IMR-90 (cell line): ENCODE measurements around the gene KDM2A. TPM values are rescaled to one million over a fixed set of nuclear protein-coding genes. Genes with fewer than 3 reads are reported as not detected.
"Not testable (repeated sequence)": the region's sequence is repeated elsewhere in the genome, so short reads cannot be mapped to it uniquely, and the experiment has no call there.

ENCODE experiments used
- ATAC-seq: fragments of 200-7000 bp; cut with Tn5 transposase; 2 replicates; pipeline ENCODE4 v1.9.1; 2020; ENCODE audit warnings: low read depth, mild to moderate bottlenecking, moderate library complexity
- BruUV-seq: library from RNA; stranded (reverse); fragments of 400-500 nt; replicated peaks from 2 replicates; lab custom pipeline; 2021; lab: Mats Ljungman, UMichigan
- CTCF ChIA-PET: fragments of 300-600 bp; formaldehyde crosslinking; extraction: SDS; loops from one replicate; lab custom pipeline; 2021; ENCODE audit warnings: antibody characterized with exemption; lab: Yijun Ruan, JAX
- POLR2A ChIA-PET: fragments of 300-600 bp; sonication (Branson Sonifier 250); formaldehyde crosslinking; loops from one replicate; lab custom pipeline; 2022; ENCODE audit warnings: antibody characterized with exemption; ENCODE audit not compliant: unreplicated experiment; lab: Charles Lee
- DNase-seq: peaks from one replicate; pipeline ENCODE4 v3.0.0; 2013
- H2AFZ ChIP-seq: replicated peaks from 2 replicates; pipeline ENCODE3; 2013; ENCODE audit warnings: low read length, mild to moderate bottlenecking; ENCODE audit not compliant: poor library complexity
- H2AK5ac ChIP-seq: 2 replicates; pipeline ENCODE4 v1.6.1; 2013; ENCODE audit warnings: low read depth, low read length, inconsistent platforms
- H2AK9ac ChIP-seq: replicated peaks from 2 replicates; pipeline ENCODE3; 2013; ENCODE audit warnings: mild to moderate bottlenecking, low read depth, low read length, moderate library complexity; ENCODE audit not compliant: poor library complexity
- H2BK120ac ChIP-seq: 2 replicates; pipeline ENCODE4 v1.6.1; 2013; ENCODE audit warnings: low read depth, low read length, inconsistent platforms
- H2BK15ac ChIP-seq: 3 replicates; pipeline ENCODE4 v1.6.1; 2013; ENCODE audit warnings: low read depth, low read length, inconsistent platforms
- H2BK20ac ChIP-seq: 2 replicates; pipeline ENCODE4 v1.6.1; 2013; ENCODE audit warnings: low read depth, mild to moderate bottlenecking, inconsistent platforms, low read length, moderate library complexity
- H2BK5ac ChIP-seq: 2 replicates; pipeline ENCODE4 v1.6.1; 2013; ENCODE audit warnings: mild to moderate bottlenecking, low read depth, low read length, inconsistent platforms; ENCODE audit not compliant: poor library complexity, severe bottlenecking
- H3K14ac ChIP-seq: replicated peaks from 2 replicates; pipeline ENCODE4 v1.6.1; 2013; ENCODE audit warnings: low read depth, low read length, inconsistent platforms
- H3K18ac ChIP-seq: 2 replicates; pipeline ENCODE4 v1.6.1; 2013; ENCODE audit warnings: low read depth, low read length, control low read depth
- H3K23ac ChIP-seq: 2 replicates; pipeline ENCODE4 v1.6.1; 2013; ENCODE audit warnings: low read depth, low read length, inconsistent platforms
- H3K27ac ChIP-seq: 2 replicates; pipeline ENCODE4 v1.5.1; 2013; ENCODE audit warnings: mild to moderate bottlenecking, control low read depth, low read length; ENCODE audit not compliant: insufficient read depth
- H3K27me3 ChIP-seq: 2 replicates; pipeline ENCODE4 v1.6.1; 2013; ENCODE audit warnings: low read length; ENCODE audit not compliant: control insufficient read depth, insufficient read depth
- H3K36me3 ChIP-seq: 2 replicates; pipeline ENCODE4 v1.6.1; 2013; ENCODE audit warnings: low read length, mixed read lengths; ENCODE audit not compliant: control insufficient read depth, insufficient read depth
- H3K4ac ChIP-seq: 2 replicates; pipeline ENCODE4 v1.6.1; 2013; ENCODE audit warnings: low read depth, low read length, inconsistent platforms
- H3K4me1 ChIP-seq: 2 replicates; pipeline ENCODE4 v1.6.1; 2013; ENCODE audit warnings: low read length, mixed read lengths; ENCODE audit not compliant: control insufficient read depth, insufficient read depth
- H3K4me2 ChIP-seq: 2 replicates; pipeline ENCODE4 v1.6.1; 2013; ENCODE audit warnings: low read depth, mild to moderate bottlenecking, control low read depth, low read length, moderate library complexity
- H3K4me3 ChIP-seq: 2 replicates; pipeline ENCODE4 v1.5.1; 2013; ENCODE audit warnings: low read depth, mild to moderate bottlenecking, control low read depth, low read length, moderate library complexity; ENCODE audit not compliant: insufficient read depth
- H3K56ac ChIP-seq: 2 replicates; pipeline ENCODE4 v1.6.1; 2013; ENCODE audit warnings: low read length, inconsistent platforms; ENCODE audit not compliant: insufficient read depth; ENCODE audit errors: extremely low read depth
- H3K79me1 ChIP-seq, 2 experiments: 2 replicates each; pipeline ENCODE4 v1.6.1; 2013; ENCODE audit warnings: low read length in 2 of 2, inconsistent platforms in 1 of 2, low read depth in 1 of 2
- H3K9ac ChIP-seq: 2 replicates; pipeline ENCODE4 v1.6.1; 2013; ENCODE audit warnings: low read depth, low read length, control low read depth
- H3K9me1 ChIP-seq: 2 replicates; pipeline ENCODE4 v1.6.1; 2013; ENCODE audit warnings: low read length, inconsistent platforms; ENCODE audit not compliant: insufficient read depth
- H3K9me3 ChIP-seq: 2 replicates; pipeline ENCODE4 v1.6.1; 2013; ENCODE audit warnings: low read length; ENCODE audit not compliant: control insufficient read depth, insufficient read depth
- H4K20me1 ChIP-seq: 2 replicates; pipeline ENCODE4 v1.6.1; 2013; ENCODE audit warnings: low read length, inconsistent platforms; ENCODE audit not compliant: insufficient read depth
- H4K5ac ChIP-seq: 2 replicates; pipeline ENCODE4 v1.6.1; 2013; ENCODE audit warnings: mild to moderate bottlenecking, low read depth, low read length, control low read depth
- H4K8ac ChIP-seq, 2 experiments: 2 replicates each; pipeline ENCODE4 v1.6.1; 2013; ENCODE audit warnings: low read depth in 2 of 2, low read length in 2 of 2, control low read depth in 1 of 2, inconsistent platforms in 1 of 2
- H4K91ac ChIP-seq: 2 replicates; pipeline ENCODE4 v1.6.1; 2013; ENCODE audit warnings: low read depth, low read length, inconsistent platforms; ENCODE audit not compliant: insufficient read depth
- BHLHE40 ChIP-seq: fragments of 150-350 bp; IDR thresholded peaks from 2 replicates; pipeline ENCODE4 v1.6.1; 2016; ENCODE audit warnings: mild to moderate bottlenecking, low read depth, low read length
- NFE2L2 ChIP-seq: fragments of 150-350 bp; IDR thresholded peaks from 2 replicates; pipeline ENCODE4 v1.6.1; 2016; ENCODE audit warnings: low read depth, mild to moderate bottlenecking, low read length
- POLR2A ChIP-seq: IDR thresholded peaks from 2 replicates; pipeline ENCODE4 v1.6.1; 2012; ENCODE audit warnings: mild to moderate bottlenecking, low read depth, low read length
- RFX5 ChIP-seq: IDR thresholded peaks from 2 replicates; pipeline ENCODE4 v1.8.0; 2012; ENCODE audit warnings: low read depth, mild to moderate bottlenecking, low read length, moderate library complexity
- WGBS, 2 experiments: methylation state at CpG; one replicate each; pipeline versions ENCODE4 v1.1.5 to v1.1.7; 2013; ENCODE audit warnings: missing lambda C conversion rate in 2 of 2; ENCODE audit not compliant: insufficient read length in 1 of 2; ENCODE audit errors: extremely low coverage in 2 of 2; 5-methylcytosine and 5-hydroxymethylcytosine counted together
- dilution Hi-C: fragments of 300-500 bp; cut with HindIII; formaldehyde crosslinking; loops from one replicate; pipeline ENCODE4 v1.14.3; 2018; ENCODE audit warnings: low sequenced_read_pairs; ENCODE audit not compliant: unreplicated experiment
- in situ Hi-C: fragments of 300-500 bp; cut with MboI; formaldehyde crosslinking; loops from 3 replicates; pipeline ENCODE4 v1.14.3; 2019; ENCODE audit warnings: low sequenced_read_pairs, inconsistent platforms, mixed read lengths
- intact Hi-C: fragments of 100-400 bp; cut with micrococcal nuclease; formaldehyde crosslinking; loops from 2 replicates; pipeline ENCODE4 v1.10.0; 2022
- polyA plus RNA-seq, 3 experiments: library from polyadenylated mRNA; depleted of rRNA; stranded (reverse); fragments of >200 nt; gene quantifications; 2 replicates each; pipeline ENCODE4 v1.2.3, GENCODE V29; 2012; ENCODE audit warnings: low replicate concordance in 1 of 3
- total RNA-seq: library from RNA; depleted of rRNA; stranded (reverse); fragments of >200 nt; gene quantifications from 2 replicates; pipeline ENCODE4 v1.2.3, GENCODE V29; 2012

KDM2A gene
- total and polyA plus RNA-seq, 2 of the 4 experiments (the other 2 are of a cell fraction): 26.7 to 42.6 TPM

DNA sequence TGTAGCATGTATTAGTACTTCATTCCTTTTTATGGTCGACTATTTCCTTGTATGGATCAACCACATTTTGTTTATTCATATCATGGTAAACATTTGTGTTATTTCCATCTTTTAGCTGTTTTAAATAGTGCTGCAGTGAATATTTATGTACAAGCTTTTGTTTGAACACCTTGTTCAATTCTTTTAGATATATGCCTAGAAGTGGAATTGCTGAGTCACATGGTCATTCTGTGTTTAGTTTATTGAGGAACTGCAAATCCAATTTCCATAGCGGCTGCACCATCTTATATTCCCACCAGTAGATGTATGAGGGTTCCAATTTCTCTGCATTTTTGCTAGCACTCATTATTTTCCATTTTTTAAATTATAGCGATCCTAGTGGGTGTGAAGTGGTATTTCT, 85.8 kb downstream of the KDM2A start:
- DNase-seq: no peak
- H3K4me1 ChIP-seq: no peaks in the 10 kb centered on the region
- no peak overlapping the region for H4K91ac ChIP-seq
- BruUV-seq: no TSS peak
- H2AK9ac ChIP-seq: no peak overlapping the region
- H3K23ac ChIP-seq: no peak overlapping the region
- no peak overlapping the region for H2BK5ac ChIP-seq
- no peak overlapping the region for H2BK20ac ChIP-seq
- H3K14ac ChIP-seq: no peak overlapping the region
- H3K36me3 ChIP-seq: peaks cover 24% of the 10 kb centered on the region
- 0 out of 2 replicates have a peak, but pooled peaks cover 14% of the 10 kb centered on the region for H3K9me1 ChIP-seq
- intact Hi-C loops: no loop called here
- dilution Hi-C loops: no loop called here
- no peaks in the 10 kb centered on the region for H3K27me3 ChIP-seq
- H3K79me1 ChIP-seq: peaks cover 20 to 35% of the 10 kb centered on the region in 2 experiments
- no peak overlapping the region for H2AK5ac ChIP-seq
- H2AFZ ChIP-seq: no peak overlapping the region
- no peak overlapping the region for H3K18ac ChIP-seq
- no peak overlapping the region for H3K4ac ChIP-seq
- CTCF ChIA-PET: no interaction called here
- H3K4me3 ChIP-seq: no peak overlapping the region
- H3K9ac ChIP-seq: no peak overlapping the region
- no peak overlapping the region for H2BK120ac ChIP-seq
- H4K20me1 ChIP-seq: peaks cover 3% of the 10 kb centered on the region; the same call in 1 of the 2 replicates
- TF ChIP-seq RFX5 (no peak), NFE2L2 (peak; percentile 19; the same call in 1 of the 2 replicates), POLR2A (no peak), BHLHE40 (no peak)
- no peak overlapping the region for H3K4me2 ChIP-seq
- no peak overlapping the region for H4K8ac ChIP-seq
- H3K56ac ChIP-seq: no peak overlapping the region
- no CpG with 5 or more reads among the region's 3 CpGs for whole genome bisulfite sequencing, 2 experiments
- POLR2A ChIA-PET: no interaction called here
- no peak for ATAC-seq
- no peaks in the 10 kb centered on the region for H3K9me3 ChIP-seq
- H2BK15ac ChIP-seq: no peak overlapping the region
- no peak overlapping the region for H4K5ac ChIP-seq
- in situ Hi-C loops: no loop called here
- no peak overlapping the region for H3K27ac ChIP-seq

DNA sequence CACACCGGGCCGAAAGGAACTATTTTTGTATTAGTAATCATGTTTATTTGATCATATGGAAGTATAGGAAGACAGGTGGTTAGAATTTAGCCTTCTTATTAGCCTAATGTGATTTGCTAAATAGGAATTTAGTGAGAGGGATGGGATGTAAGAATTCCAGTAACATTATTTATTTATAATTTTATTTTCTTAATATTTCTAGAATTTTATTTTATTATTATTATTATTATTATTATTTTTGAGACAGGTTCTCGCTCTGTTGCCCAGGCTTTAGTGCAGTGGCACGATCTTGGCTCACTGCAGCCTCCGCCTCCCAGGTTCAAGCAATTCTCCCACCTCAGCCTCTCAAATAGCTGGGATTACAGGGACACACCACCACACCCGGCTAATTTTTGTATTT, 90.2 kb downstream of the KDM2A start:
- Histone ChIP-seq H3K36me3 (peaks cover 26% of the 10 kb centered on the region), H3K79me1 (peaks cover 19 to 29% of the 10 kb centered on the region in 2 experiments), H3K9me1 (0 out of 2 replicates have a peak, but pooled peaks cover 11% of the 10 kb centered on the region)
- H3K9me3 ChIP-seq, CTCF ChIA-PET, DNase-seq, H2BK20ac ChIP-seq, H2AFZ ChIP-seq, H3K27me3 ChIP-seq, H3K4me2 ChIP-seq, H3K14ac ChIP-seq, POLR2A ChIA-PET, H4K20me1 ChIP-seq, H2BK120ac ChIP-seq, H3K9ac ChIP-seq, ATAC-seq, dilution Hi-C loops, in situ Hi-C loops, H4K91ac ChIP-seq, H2BK5ac ChIP-seq, H3K4ac ChIP-seq, H3K56ac ChIP-seq, H2AK5ac ChIP-seq, H2BK15ac ChIP-seq, H3K4me1 ChIP-seq, intact Hi-C loops, H4K8ac ChIP-seq, H4K5ac ChIP-seq, BruUV-seq, H3K18ac ChIP-seq, H3K27ac ChIP-seq, H2AK9ac ChIP-seq, H3K4me3 ChIP-seq, H3K23ac ChIP-seq: not testable (repeated sequence)
- WGBS, 2 experiments: no CpG with 5 or more reads among the region's 6 CpGs
